K562 (cell line): ENCODE measurements around the gene DDAH1. TPM values are rescaled to one million over a fixed set of nuclear protein-coding genes. Genes with fewer than 3 reads are reported as not detected.

Experiments
- ATAC-seq: fragments of 200-7000 bp; cut with Tn5 transposase; 3 replicates; pipeline ENCODE4 v1.9.1; 2020; ENCODE audit warnings: moderate library complexity
- BruUV-seq: library from RNA; stranded (reverse); fragments of 400-500 nt; replicated peaks from 2 replicates; lab custom pipeline; 2021; lab: Mats Ljungman, UMichigan
- CTCF ChIA-PET: fragments of 300-600 bp; formaldehyde crosslinking; extraction: SDS; loops from one replicate; lab custom pipeline; 2021; ENCODE audit warnings: low intra/inter-chr PET ratio; lab: Yijun Ruan, JAX
- POLR2A ChIA-PET: fragments of 300-600, 350-650 bp; sonication (Branson Sonifier 250); formaldehyde crosslinking; extraction: SDS; loops from one replicate; lab custom pipeline; 2021; ENCODE audit warnings: antibody characterized with exemption, inconsistent platforms; lab: Yijun Ruan, JAX
- DNase-seq, 4 experiments: peaks; one replicate each; pipeline versions ENCODE4 v3.0.0 to v3.0.0-alpha.2; 2011 to 2018; ENCODE audit warnings: low spot score in 3 of 4, mixed read lengths in 3 of 4; ENCODE audit errors: extremely low read depth in 1 of 4
- FAIRE-seq: peaks from 2 replicates; lab custom pipeline; 2011; peaks lifted over from hg19 to GRCh38; lab: Jason Lieb, UNC
- H2AFZ ChIP-seq: 2 replicates; pipeline ENCODE4 v1.6.0; 2011; ENCODE audit warnings: low read depth, low read length, control low read depth, inconsistent platforms
- H3K27ac ChIP-seq: fragments of 200-600 bp; 3 replicates; pipeline ENCODE4 v1.8.0; 2011; ENCODE audit warnings: low read depth, mild to moderate bottlenecking, control low read depth, inconsistent platforms, low read length, moderate library complexity, mixed read lengths; ENCODE audit errors: extremely low read depth
- H3K27me3 ChIP-seq, 2 experiments: fragments of 300-600 bp in 1 of 2; 2 replicates in 1 of 2; 3 replicates in 1 of 2; pipeline versions ENCODE4 v1.6.0 to v1.8.0; 2011; ENCODE audit warnings: inconsistent platforms in 2 of 2, low read length in 2 of 2, mild to moderate bottlenecking in 1 of 2, mixed read lengths in 1 of 2, moderate library complexity in 1 of 2; ENCODE audit not compliant: control insufficient read depth in 2 of 2, insufficient read depth in 2 of 2
- H3K36me3 ChIP-seq: fragments of 300-600 bp; 3 replicates; pipeline ENCODE4 v1.8.0; 2011; ENCODE audit warnings: mild to moderate bottlenecking, low read length, inconsistent platforms; ENCODE audit not compliant: control insufficient read depth, insufficient read depth
- H3K4me1 ChIP-seq, 2 experiments: fragments of 200-600 bp in 1 of 2; replicated peaks in 1 of 2; 2 replicates in 1 of 2; 3 replicates in 1 of 2; pipeline versions ENCODE4 v1.5.1 to v1.8.0; 2011; ENCODE audit warnings: inconsistent platforms in 2 of 2, low read length in 2 of 2, mild to moderate bottlenecking in 1 of 2, mixed read lengths in 1 of 2, moderate library complexity in 1 of 2; ENCODE audit not compliant: control insufficient read depth in 2 of 2, insufficient read depth in 2 of 2
- H3K4me2 ChIP-seq: 2 replicates; pipeline ENCODE4 v1.6.1; 2011; ENCODE audit warnings: low read length, control low read depth, inconsistent platforms, mixed read lengths; ENCODE audit not compliant: insufficient read depth
- H3K4me3 ChIP-seq: fragments of 200-600 bp; sonication (generic), shearing (Covaris generic); 2 replicates; pipeline ENCODE4 v1.5.1; 2016; ENCODE audit warnings: control low read depth, inconsistent platforms
- H3K79me2 ChIP-seq: fragments of 200-600 bp; 3 replicates; pipeline ENCODE4 v1.8.0; 2011; ENCODE audit warnings: low read length, inconsistent platforms; ENCODE audit not compliant: control insufficient read depth, insufficient read depth
- H3K9ac ChIP-seq, 2 experiments: 2 replicates each; pipeline versions ENCODE4 v1.6.0 to v1.6.1; 2011; ENCODE audit warnings: low read depth in 2 of 2, low read length in 2 of 2, control low read depth in 1 of 2, inconsistent platforms in 1 of 2, mild to moderate bottlenecking in 1 of 2, mixed read lengths in 1 of 2; ENCODE audit not compliant: insufficient read depth in 1 of 2
- H3K9me1 ChIP-seq: one replicate; pipeline ENCODE4 v1.6.0; 2011; ENCODE audit warnings: inconsistent platforms, mild to moderate bottlenecking, low read length, moderate library complexity; ENCODE audit not compliant: control insufficient read depth, insufficient read depth
- H3K9me3 ChIP-seq: replicated peaks from 2 replicates; pipeline ENCODE4 v1.5.1; 2011; ENCODE audit warnings: low read depth, low read length, inconsistent platforms; ENCODE audit not compliant: control insufficient read depth, insufficient read depth
- H4K20me1 ChIP-seq: replicated peaks from 2 replicates; pipeline ENCODE4 v1.6.1; 2011; ENCODE audit warnings: low read length, inconsistent platforms, mixed read lengths; ENCODE audit not compliant: control insufficient read depth, insufficient read depth
- C11orf30 ChIP-seq: fragments of 450-650 bp; IDR thresholded peaks from 2 replicates; pipeline ENCODE4 v1.6.1; 2016; ENCODE audit warnings: low read depth, mild to moderate bottlenecking
- CSDE1 ChIP-seq, 2 experiments: fragments of 450-650 bp; IDR thresholded peaks; 2 replicates each; pipeline ENCODE4 v1.6.1; 2016; ENCODE audit warnings: mild to moderate bottlenecking in 1 of 2
- CTBP1 ChIP-seq: fragments of 450-650 bp; IDR thresholded peaks from 2 replicates; pipeline ENCODE4 v1.6.1; 2016; ENCODE audit warnings: borderline replicate concordance
- CXXC5 ChIP-seq: fragments of 250-450 bp; sonication (Bioruptor Pico); IDR thresholded peaks from 2 replicates; pipeline ENCODE4 v1.8.0; 2022; ENCODE audit warnings: inconsistent platforms, mild to moderate bottlenecking, moderate library complexity
- HDAC1 ChIP-seq, 2 experiments: fragments of 450-650 bp; IDR thresholded peaks; 2 replicates each; pipeline ENCODE4 v1.6.1; 2016 to 2017; ENCODE audit warnings: inconsistent platforms in 1 of 2, mild to moderate bottlenecking in 1 of 2, moderate library complexity in 1 of 2
- KAT7 ChIP-seq: sonication (generic); formaldehyde crosslinking; IDR thresholded peaks from 2 replicates; pipeline ENCODE4 v1.8.0; 2022; ENCODE audit warnings: missing genetic modification reagents, mild to moderate bottlenecking, borderline replicate concordance
- KAT8 ChIP-seq: fragments of 450-650 bp; IDR thresholded peaks from 2 replicates; pipeline ENCODE4 v1.6.1; 2016; ENCODE audit warnings: low read depth, mild to moderate bottlenecking
- MTA2 ChIP-seq: fragments of 450-650 bp; IDR thresholded peaks from 2 replicates; pipeline ENCODE4 v1.6.1; 2016; ENCODE audit warnings: low read depth
- NFIX ChIP-seq: fragments of 250-450 bp; sonication (Bioruptor Pico); IDR thresholded peaks from 2 replicates; pipeline ENCODE4 v1.4.0; 2020; ENCODE audit warnings: low read depth, mild to moderate bottlenecking, moderate library complexity
- NFRKB ChIP-seq: fragments of 450-650 bp; IDR thresholded peaks from 2 replicates; pipeline ENCODE4 v1.6.1; 2016; ENCODE audit warnings: low read depth
- PML ChIP-seq: IDR thresholded peaks from 2 replicates; pipeline ENCODE4 v1.6.1; 2012; ENCODE audit warnings: low read length, inconsistent platforms
- PYGO2 ChIP-seq: fragments of 450-650 bp; IDR thresholded peaks from 2 replicates; pipeline ENCODE4 v1.6.1; 2016; ENCODE audit warnings: mild to moderate bottlenecking, missing genetic modification characterization, moderate library complexity, missing compliant biosample characterization
- THRAP3 ChIP-seq: fragments of 450-650 bp; IDR thresholded peaks from 2 replicates; pipeline ENCODE4 v1.6.1; 2016; ENCODE audit warnings: mild to moderate bottlenecking, inconsistent platforms, borderline replicate concordance
- ZC3H8 ChIP-seq: fragments of 450-650 bp; IDR thresholded peaks from 2 replicates; pipeline ENCODE4 v1.6.1; 2017
- ZKSCAN8 ChIP-seq: fragments of 200-800 bp; sonication (Bioruptor generic); IDR thresholded peaks from 2 replicates; pipeline ENCODE4 v1.6.1; 2016; ENCODE audit warnings: missing genetic modification characterization, missing compliant biosample characterization
- ZMIZ1 ChIP-seq, 2 experiments: fragments of 150-350 bp in 1 of 2; IDR thresholded peaks; 2 replicates each; pipeline ENCODE4 v1.6.1; 2012 to 2016; ENCODE audit warnings: low read depth in 2 of 2, low read length in 2 of 2, mild to moderate bottlenecking in 1 of 2, moderate library complexity in 1 of 2
- ZNF280A ChIP-seq: fragments of 450-650 bp; IDR thresholded peaks from 2 replicates; pipeline ENCODE4 v1.6.1; 2018; ENCODE audit warnings: mild to moderate bottlenecking, low read depth; ENCODE audit not compliant: partially characterized antibody
- ZNF444 ChIP-seq: fragments of 250-450 bp; sonication (Bioruptor Pico); IDR thresholded peaks from 2 replicates; pipeline ENCODE4 v1.4.0; 2020; ENCODE audit warnings: mild to moderate bottlenecking, moderate library complexity
- ZNF589 ChIP-seq: fragments of 200-800 bp; sonication (Bioruptor generic); IDR thresholded peaks from 2 replicates; pipeline ENCODE4 v1.6.1; 2016; ENCODE audit warnings: low read depth, missing genetic modification characterization, missing compliant biosample characterization
- in situ Hi-C: fragments of 300-500 bp; cut with MboI; formaldehyde crosslinking; loops from 4 replicates; pipeline ENCODE4 v1.15.0; 2018; ENCODE audit warnings: inconsistent platforms, mixed read lengths
- intact Hi-C: fragments of 100-400 bp; cut with micrococcal nuclease; formaldehyde crosslinking; loops from 2 replicates; pipeline ENCODE4 v1.14.2; 2022
- polyA plus RNA-seq, 8 experiments: library from polyadenylated mRNA; depleted of rRNA in 4 of 8; stranded (reverse) in 5 of 8; unstranded in 3 of 8; fragments of >200 nt; fragmentation: Nextera tagmentation in 2 of 8; fragmentation: Illumina TruSeq in 1 of 8; extraction: Ambion mirVana in 2 of 8; extraction: Trizol in 1 of 8; gene quantifications; 2 replicates each; pipeline versions ENCODE4 v1.2.1 to v1.2.3, GENCODE V29; 2011 to 2014; ENCODE audit warnings: inconsistent platforms in 1 of 8, missing spikeins in 1 of 8
- total RNA-seq, 7 experiments: library from RNA; depleted of rRNA in 6 of 7; stranded (reverse); fragments of >200 nt in 6 of 7; fragmentation: Illumina TruSeq in 2 of 7; extraction: Trizol in 2 of 7; gene quantifications; 2 replicates each; pipeline versions ENCODE4 v1.2.1 to v1.2.3, GENCODE V29; 2011 to 2021; ENCODE audit warnings: low replicate concordance in 1 of 7

Gene DDAH1
- total and polyA plus RNA-seq, 9 of the 15 experiments (the other 6 are each of a cell fraction or from before 2014, with no cell fraction given): 0.04 to 0.24 (median 0.10) TPM

GRCh38 chr1:85356130-85356529 lies 108.8 kb downstream of the DDAH1 start:
- Histone ChIP-seq H3K9me1 (no peaks in the 10 kb centered on the region), H3K4me2 (no peak overlapping the region), H2AFZ (no peak overlapping the region), H3K27me3 (no peaks in the 10 kb centered on the region), H3K79me2 (no peaks in the 10 kb centered on the region), H3K9me3 (no peaks in the 10 kb centered on the region), H3K36me3 (no peaks in the 10 kb centered on the region), H3K9ac (no peak overlapping the region), H3K4me1 (no peaks in the 10 kb centered on the region), H4K20me1 (no peaks in the 10 kb centered on the region), H3K4me3 (no peak overlapping the region), H3K27ac (no peak overlapping the region)
- BruUV-seq: no TSS peak
- in situ Hi-C loops: no loop called here
- no peak for TF ChIP-seq PYGO2
- no peak for TF ChIP-seq CTBP1
- TF ChIP-seq THRAP3: no peak
- no peak for TF ChIP-seq KAT8
- no peak for TF ChIP-seq ZMIZ1 (IDR thresholded peaks at IDR 0.05; ENCODE audit: low read depth in 2 of 2, low read length in 2 of 2)
- no peak for TF ChIP-seq ZNF589 (CRISPR knock-in tag)
- no peak for TF ChIP-seq MTA2
- no peak for TF ChIP-seq NFIX (CRISPR knock-in tag)
- TF ChIP-seq NFRKB: no peak
- TF ChIP-seq C11orf30: no peak
- TF ChIP-seq PML: no peak
- TF ChIP-seq CXXC5 (CRISPR knock-in tag): no peak
- TF ChIP-seq CSDE1 (IDR thresholded peaks at IDR 0.05): no peak
- no peak for TF ChIP-seq ZC3H8
- no peak for TF ChIP-seq KAT7 (CRISPR knock-in tag)
- TF ChIP-seq ZNF444: no peak
- no peak for TF ChIP-seq ZKSCAN8
- TF ChIP-seq HDAC1 (IDR thresholded peaks at IDR 0.05): no peak
- TF ChIP-seq ZNF280A: no peak
- no peak for ATAC-seq
- CTCF ChIA-PET: no interaction called here
- DNase-seq: no peak
- intact Hi-C loops: no loop called here
- FAIRE-seq: no peak
- POLR2A ChIA-PET: no interaction called here
